ENCODE data around the gene DIAPH2.

- no peak for TF ChIP-seq CTCF (IDR thresholded peaks at IDR 0.05)
- TF ChIP-seq TP53 (CRISPR knock-in tag; IDR thresholded peaks at IDR 0.05): no peak
- no peak for TF ChIP-seq ZNF263 (CRISPR knock-in tag; IDR thresholded peaks at IDR 0.05; ENCODE audit: low read depth)
Measured at GRCh38 chrX:97609938-97610337, 925.3 kb downstream of the DIAPH2 start.
